HG02759 (cell line): ENCODE data around the gene USP10.

Source experiments
- ATAC-seq: cut with Tn5 transposase; IDR thresholded peaks from one replicate; pipeline ENCODE4 v1.9.1; 2021; ENCODE audit warnings: mild to moderate bottlenecking, moderate library complexity; ENCODE audit not compliant: unreplicated experiment

USP10 gene

DNA sequence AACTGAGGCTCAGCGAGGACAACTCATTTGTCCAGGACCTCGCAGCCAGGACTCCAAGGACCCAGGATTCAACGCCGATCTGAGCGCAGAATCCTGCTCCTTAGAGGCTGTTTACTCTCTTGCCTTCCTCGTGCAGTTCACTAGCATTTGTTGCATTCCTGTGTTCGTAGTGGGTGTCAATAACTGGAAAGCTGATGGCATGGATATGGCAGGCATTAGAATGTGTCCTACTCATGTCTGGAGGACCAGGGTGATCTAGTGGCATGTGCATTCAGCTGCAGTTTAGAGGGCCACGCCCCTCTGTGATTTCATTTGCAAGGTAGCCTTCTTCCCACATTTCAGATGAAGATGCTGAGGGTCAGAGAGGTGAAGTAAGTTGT is 120.5 kb downstream of the USP10 start:
- ATAC-seq, result no peak

DNA sequence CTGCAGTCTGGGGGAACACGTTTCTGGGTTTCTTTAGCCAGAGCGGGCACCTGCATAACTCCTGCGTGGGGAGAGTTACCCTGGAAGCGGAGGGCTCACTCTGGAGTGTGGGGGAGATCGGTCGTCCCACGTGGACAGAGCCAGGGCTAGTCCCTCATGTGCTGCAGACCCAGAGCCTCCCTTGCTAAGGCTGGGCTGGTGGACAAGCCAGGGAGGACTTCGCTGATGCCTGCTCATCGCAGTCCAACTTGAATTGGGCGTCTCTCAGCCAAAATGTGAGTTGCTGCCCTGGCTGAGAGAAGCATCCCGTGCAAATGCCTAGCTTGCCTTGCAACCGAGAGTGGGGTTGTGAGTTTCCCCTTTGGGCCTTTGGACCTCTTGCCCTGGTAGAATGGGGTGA is 121.0 kb downstream of the USP10 start:
- ATAC-seq, result no peak

DNA sequence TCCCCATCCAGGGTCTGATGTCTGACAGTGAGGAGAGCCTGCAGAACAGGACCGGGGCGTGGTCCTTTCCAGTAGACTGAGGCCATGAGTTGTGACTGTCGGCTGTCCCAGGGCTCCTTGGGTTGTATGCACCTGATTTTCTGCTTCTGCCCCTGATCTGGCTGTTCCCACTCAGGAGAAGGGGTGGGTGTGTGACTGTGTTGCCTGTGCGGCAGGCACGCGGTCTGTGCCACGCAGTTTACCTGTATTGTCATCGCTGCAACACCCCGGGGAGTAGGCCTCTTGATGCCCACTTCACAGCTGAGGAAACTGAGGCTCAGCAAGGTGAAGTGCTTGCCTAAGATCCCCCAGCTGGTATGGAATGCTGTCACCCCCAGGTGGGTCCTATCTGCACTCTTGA is 121.4 kb downstream of the USP10 start:
- no peak for ATAC-seq

DNA sequence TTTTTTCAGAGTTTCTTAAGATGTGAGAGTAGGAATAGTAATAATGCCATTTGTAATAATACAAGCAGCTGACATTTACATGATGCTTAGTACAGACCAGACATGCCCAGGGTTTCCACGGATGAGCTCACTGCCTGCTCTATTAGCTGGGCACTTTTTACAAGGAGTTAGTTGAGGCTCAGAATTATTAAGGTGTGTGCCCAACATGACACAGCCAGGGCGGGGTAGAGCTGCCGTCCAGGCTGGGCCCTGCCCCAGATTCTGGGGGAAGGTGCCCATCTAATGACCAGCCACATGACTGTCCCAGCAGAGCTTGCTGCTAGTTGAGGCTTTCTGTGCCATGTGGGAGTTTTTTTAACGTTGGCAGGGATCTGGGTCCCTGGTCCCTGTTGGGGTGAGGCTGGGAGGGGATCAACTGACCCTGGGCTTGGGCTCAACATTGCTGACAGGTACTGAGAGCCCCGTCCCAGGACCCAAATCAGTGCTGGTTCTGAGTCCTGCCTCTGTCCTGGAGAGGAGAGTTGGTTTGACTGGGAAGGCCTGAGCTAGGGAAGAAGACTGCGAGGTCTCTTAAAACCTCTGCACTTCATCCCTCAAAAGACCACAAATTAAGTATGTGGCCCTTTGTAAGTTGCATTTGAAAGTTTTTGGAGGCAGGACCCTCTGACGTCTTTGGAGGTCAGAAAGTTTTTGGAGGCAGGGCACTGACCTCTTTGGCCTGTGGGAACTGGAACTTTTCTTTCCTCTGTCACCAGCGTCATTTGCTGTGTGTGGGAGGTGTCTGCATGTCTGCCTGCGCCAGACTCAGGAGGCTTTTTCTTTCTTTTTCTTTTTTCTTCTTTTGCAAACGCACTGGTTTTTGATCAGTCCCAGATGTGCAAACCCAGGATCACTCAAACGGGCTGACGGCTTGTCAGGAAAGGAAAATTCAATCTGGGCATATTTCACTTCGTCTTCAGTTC is 122.2 kb downstream of the USP10 start:
- ATAC-seq, result no peak

DNA sequence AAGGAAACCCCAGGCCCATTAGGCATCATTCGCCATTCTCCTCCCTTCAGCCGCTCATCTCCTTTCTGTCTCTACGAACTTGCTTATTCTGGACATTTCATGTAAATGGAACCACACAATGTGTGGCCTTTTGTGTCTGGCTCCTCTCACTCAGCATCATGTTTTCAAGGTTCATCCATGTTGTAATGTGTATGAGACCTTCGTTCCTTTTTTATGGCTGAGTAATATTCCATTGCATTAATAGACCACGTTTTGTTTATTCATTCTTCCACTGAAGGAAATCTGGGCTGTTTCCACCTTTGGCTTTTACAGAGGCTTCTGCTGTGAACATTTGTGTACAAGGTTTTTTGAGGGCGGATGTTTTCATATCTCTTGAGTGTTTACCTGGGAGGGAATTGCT is 123.2 kb downstream of the USP10 start:
- ATAC-seq, result no peak

DNA sequence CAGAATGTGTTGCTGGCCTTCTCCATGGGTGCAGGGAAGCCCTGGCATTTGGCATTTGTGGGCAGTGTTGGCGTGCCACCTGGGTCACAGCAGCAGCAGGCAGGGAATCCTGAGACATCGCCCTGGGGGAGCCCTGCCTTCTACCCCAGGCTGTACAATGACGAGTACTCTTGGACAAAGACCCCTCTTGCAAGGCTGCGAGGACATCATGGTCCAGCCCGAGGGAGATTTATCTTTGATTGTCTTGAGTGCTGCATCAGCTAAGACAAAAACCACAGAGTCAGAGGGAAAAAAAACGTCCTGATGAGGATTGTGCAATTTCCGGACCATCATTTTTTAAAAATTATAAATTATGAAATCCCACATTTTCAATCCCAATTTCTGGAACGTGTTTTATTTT is 123.7 kb downstream of the USP10 start:
- no peak for ATAC-seq

DNA sequence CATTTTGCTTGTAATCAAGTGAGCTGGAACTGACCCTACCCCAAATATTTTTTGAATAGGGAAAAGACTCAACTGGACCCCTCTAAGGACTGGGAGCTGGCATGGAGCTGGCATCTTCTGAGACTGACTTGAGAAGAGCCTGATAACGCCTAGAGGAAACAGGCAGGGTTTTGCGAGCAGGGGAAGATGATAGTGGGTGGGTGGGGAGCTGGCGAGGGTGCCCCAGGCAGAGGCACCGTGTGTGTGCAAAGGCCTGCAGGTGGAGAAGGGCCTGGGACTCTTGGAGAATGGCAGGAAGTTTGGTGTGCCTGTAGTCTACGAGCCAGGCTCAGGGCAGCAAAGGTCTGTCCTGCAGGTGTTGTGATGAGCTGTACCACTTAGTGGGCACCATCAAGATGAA is 124.1 kb downstream of the USP10 start:
- no peak for ATAC-seq

DNA sequence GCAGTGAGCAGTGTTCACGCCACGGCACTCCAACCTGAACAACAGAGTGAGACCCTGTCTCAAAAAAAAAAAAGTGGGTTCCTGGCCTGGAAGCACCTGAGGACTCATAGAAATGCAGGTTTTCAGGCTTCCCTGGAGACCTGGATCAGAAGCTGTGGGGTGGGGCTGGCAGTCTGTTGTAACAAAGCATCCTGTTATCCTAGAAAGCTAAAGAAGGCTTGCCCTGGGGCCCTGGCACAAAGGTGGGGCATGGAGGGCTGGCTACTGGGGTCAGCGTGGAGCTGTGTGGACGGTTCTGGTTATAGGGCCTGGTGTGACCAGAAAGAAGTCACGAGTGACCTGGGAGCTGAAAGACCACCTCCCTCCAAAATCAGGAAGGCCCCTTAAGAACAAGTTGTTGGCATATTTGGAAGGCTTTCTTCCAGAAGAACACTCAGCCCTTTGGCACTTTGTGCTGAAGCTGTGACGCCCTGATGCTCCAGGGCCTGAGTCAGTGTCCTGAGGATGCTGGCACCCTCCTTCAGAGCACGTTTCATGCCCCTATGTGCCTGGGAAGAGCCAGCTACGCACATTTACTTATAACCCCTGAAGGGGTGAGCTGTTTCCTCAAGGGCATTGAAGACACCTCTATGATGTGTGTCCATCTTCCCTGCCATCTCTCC is 126.2 kb downstream of the USP10 start:
- ATAC-seq, result no peak

DNA sequence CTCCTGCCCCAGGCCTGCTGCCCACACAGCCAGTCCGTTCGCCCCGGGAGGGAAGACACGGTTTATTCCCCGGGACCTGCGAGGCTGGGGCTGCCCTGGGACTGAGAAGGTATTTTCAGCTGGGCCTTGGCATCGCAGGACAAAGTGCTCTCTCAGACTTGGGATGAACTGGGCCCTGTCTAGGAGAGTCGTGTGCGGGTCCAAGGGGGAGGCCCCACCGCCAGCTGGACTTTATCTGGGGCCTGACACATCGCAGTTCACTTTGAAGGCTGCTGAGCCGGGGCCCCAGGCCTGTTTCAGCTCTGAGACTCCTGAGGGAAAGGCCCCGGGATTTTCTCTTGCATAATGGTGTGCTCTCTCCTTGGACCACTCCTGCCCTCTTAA is 126.8 kb downstream of the USP10 start:
- no peak for ATAC-seq

DNA sequence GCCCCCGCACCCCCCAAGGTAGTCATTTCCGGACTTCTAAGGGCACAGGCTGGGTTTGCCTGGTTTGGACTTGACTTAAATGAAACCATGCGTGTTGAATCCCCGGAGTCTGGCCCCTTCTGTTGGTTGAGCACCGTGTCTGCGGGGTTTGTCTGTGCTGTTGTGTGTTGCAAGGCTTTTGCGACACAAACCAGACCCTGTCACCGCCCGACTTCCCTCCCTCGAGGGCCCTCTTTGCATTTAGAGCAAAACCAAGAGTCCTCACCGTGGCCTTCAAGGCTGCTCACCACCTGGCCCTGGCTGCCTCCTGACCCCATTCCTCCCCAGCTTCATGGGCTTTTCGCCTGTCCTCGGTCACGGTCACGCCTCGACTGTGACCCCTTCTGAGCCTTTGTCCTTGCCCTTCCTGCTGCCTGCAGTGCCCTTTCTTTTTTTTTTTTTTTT is 127.4 kb downstream of the USP10 start:
- ATAC-seq, result no peak

DNA sequence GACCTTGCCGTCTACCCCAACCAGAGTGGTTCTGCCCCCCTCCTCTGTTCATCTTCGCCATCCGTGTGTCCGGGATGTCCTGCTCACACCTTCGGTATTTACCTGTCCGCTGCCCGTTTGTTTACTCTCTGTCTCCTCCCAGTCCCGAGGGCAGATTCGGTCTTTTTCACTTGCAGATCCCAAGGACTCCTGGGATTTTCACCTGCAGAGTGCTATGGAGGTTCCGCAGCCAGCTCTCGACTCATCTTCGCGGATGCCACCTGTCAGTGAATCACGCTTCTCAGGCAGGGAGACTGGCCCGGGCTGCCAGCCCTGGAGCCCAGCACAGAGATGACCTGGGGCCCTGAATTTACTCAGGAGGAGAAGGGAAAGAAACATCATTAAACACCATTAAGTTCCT is 128.1 kb downstream of the USP10 start:
- no peak for ATAC-seq

DNA sequence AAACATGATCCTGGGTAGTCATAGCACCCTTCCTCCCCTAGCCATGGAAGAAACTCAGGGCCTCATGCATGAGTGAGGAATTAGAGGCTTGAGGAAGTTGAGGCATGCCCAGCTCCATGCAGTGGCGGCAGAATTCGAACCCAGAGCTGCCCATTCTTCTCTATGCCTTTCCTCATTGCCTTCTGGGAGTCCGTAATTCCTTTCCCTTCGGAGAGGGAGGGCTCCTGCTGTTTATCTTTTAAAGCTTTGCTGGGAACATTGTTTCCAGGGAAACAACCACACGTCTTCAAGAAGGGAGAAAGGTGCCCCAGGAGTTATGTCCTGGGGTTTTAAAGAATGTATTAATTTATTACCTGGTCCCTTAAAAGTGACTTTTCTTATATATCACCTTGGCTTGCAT is 128.5 kb downstream of the USP10 start:
- ATAC-seq, result no peak
